SH-SY5Y (cell line): ENCODE measurements around the gene MAP2.

ENCODE experiments used
- GATA2 ChIP-seq: IDR thresholded peaks from 2 replicates; pipeline ENCODE4 v1.6.1; 2011; ENCODE audit warnings: mild to moderate bottlenecking, low read depth, low read length
- GATA3 ChIP-seq: IDR thresholded peaks from 2 replicates; pipeline ENCODE4 v1.6.1; 2011; ENCODE audit warnings: low read depth, mild to moderate bottlenecking, low read length, moderate library complexity

DNA sequence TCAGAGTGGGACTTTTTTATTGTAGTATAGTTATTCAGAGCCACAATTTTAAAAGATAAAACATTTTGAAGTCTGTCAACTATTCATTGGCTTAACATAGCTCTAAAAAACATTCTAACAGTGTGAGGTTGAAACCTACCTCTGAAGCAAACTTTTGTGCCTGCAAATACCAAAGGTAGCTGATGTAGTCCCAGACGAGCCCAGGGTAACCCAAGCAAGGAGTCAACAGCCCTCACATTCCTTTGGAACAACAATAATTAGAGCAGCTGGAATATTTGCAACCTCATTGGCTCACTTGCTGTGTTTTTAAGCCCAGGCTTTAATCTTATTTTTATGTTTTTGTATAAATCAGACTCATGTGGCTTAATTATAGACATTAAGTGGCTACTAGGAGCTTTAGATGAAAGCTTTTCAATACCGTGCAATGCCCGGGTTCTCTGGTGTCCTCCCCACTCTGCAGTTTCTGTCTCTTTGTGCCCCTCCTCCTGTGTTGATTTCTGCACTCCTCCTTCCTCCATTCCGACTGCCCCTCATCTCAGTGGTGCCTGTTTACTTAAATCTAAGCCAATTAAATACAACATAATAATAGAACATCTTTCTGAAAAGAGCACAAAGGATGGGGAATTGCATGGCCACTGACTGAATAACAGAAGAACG is 189.9 kb downstream of the MAP2 start:
- TF ChIP-seq GATA3: no peak
- TF ChIP-seq GATA2: no peak
